ENCODE data around the gene C13orf46.

Gene C13orf46

DNA sequence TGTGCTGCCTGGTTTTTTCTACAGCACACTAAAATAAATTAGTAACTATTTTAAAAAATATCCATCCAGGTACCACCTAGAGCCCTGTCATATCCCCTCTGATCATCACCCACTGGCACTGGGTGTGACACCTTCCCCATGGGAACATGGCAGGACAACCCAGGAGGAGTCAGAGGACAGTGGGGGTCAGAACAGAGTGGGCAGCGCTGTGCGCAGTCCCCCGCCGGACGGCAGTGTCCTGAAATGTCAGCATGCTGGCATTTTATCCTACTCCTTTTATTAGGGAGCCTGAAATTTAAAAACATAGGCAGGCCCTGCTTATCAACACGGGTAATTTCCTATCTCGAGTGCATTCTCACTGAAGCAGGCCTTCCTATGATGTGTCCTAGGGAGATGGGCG is 67.9 kb downstream of the C13orf46 start:
- no peak for DNase-seq (ENCODE audit: low read depth)

- no peak for DNase-seq (ENCODE audit: low read depth)
Measured at GRCh38 chr13:113905018-113905417, 68.9 kb downstream of the C13orf46 start.

- no peak for DNase-seq (ENCODE audit: low read depth)
Measured at GRCh38 chr13:113904411-113904810, 69.5 kb downstream of the C13orf46 start.

DNA sequence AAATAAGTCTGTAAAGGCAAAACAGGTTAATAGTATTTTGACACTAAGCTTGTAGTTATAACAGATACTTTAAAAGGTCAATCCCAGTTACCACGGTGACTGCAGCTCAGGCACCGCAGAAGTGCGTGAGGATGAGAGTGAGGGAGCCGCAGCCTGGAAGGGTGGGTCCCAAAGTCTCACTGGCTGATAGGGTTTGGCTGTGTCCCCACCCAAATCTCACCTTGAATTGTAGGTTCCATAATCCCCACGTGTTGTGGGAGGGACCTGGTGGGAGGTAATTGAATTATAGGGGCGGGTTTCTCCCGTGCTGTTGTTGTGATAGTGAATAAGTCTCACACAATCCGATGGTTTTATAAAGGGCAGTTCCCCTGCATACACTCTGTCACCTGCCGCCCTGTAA is 70.0 kb downstream of the C13orf46 start:
- DNase-seq (ENCODE audit: low read depth), result no peak
